ENCODE measurements around the gene RGPD4.
"Not testable (repeated sequence)": the region's sequence is repeated elsewhere in the genome, so short reads cannot be mapped to it uniquely, and the experiment has no call there.

The RGPD4 gene

DNA sequence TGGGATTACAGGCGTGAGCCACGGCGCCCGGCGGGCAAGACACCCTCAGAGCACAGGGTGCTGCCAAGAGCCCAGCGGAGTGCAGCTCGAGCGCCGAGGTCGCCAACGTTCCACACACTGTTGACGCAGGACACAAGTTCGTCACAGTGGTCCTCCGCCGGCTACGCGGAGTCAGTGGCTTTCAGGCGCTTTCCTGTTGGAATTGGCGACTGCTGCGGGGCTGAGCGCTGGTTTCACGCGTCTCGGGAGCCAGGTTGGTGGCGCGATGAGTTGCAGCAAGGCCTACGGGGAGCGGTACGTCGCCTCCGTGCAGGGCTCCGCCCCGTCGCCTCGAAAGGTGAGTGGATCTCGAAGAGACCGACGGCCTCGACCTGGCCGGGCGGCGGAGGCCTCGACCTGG lies at the start of gene RGPD4:
Gene RGPD4, plus strand, starts transcription at position 144 of the 400 bp plus-strand sequence. Its CDS starts 122 bp downstream, at position 266.
- DNase-seq (ENCODE audit: low read depth); H3K4me3 ChIP-seq (ENCODE audit: low read length): not testable (repeated sequence)

DNA sequence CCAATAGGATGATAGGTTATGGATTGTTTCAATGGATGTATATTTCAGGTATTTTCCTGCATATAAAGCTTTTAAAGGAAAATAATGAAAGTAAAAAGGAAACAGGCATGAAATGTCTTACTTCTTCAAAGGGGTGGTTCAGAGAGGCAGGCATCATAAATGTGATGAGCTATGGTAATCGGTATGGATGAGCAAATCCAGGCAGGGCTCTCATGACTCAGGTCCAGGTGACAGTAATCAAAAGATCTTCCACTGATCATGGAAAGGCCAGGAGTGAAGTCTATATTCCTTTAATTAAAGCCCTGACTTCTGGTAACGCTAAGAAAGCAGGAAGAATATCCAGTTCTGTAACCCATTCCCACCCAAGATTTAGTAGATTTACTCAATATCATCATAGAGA lies 48.7 kb upstream of the RGPD4 start:
- H3K4me3 ChIP-seq (ENCODE audit: low read length): no peak overlapping the region
- no peak for DNase-seq (ENCODE audit: low read depth)
- TF ChIP-seq, protein P1, sequence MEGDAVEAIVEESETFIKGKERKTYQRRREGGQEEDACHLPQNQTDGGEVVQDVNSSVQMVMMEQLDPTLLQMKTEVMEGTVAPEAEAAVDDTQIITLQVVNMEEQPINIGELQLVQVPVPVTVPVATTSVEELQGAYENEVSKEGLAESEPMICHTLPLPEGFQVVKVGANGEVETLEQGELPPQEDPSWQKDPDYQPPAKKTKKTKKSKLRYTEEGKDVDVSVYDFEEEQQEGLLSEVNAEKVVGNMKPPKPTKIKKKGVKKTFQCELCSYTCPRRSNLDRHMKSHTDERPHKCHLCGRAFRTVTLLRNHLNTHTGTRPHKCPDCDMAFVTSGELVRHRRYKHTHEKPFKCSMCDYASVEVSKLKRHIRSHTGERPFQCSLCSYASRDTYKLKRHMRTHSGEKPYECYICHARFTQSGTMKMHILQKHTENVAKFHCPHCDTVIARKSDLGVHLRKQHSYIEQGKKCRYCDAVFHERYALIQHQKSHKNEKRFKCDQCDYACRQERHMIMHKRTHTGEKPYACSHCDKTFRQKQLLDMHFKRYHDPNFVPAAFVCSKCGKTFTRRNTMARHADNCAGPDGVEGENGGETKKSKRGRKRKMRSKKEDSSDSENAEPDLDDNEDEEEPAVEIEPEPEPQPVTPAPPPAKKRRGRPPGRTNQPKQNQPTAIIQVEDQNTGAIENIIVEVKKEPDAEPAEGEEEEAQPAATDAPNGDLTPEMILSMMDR (conservative IDR thresholded peaks at IDR 0.05; ENCODE audit: low read depth, low read length): no peak

DNA sequence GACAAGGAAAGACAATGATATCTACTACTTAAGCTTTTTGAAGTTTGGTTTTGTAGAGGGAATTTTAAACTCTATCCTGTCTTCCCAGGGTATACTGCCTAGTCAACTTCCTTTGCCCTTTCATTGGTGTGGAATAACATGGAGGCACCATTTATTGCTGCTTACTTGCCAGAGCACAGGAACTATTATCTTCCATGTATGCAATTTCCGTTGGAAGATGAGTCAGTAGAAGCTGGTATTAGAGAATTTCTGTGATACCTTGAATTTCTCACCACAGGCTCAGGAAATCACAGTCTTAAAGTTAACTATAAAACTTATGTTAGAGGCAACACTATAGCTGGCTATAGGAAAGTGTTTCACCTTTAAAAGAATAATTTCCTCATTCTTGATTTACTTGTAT lies 40.9 kb upstream of the RGPD4 start:
- TF ChIP-seq, protein P1 (conservative IDR thresholded peaks at IDR 0.05; ENCODE audit: low read depth, low read length): no peak
- no peak overlapping the region for H3K4me3 ChIP-seq (ENCODE audit: low read length)
- DNase-seq (ENCODE audit: low read depth): no peak

DNA sequence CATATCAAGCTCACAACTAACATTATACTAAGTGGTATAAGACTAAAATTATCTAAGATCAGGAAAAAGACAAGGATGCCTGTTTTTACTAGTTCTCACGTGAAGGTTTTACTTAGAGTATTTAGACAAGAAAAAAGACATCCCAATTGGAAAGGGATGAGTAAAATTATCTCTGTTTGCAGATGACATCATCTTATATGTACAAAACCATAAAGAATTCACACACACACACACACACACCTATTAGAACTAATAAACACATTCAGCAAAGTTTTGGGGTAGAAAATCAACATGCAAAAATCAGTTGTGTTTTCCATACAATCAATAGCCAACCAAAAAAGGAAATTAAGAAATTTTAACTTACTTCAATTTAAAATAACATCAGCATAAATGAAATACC lies 35.9 kb upstream of the RGPD4 start:
- TF ChIP-seq, protein P1 (conservative IDR thresholded peaks at IDR 0.05; ENCODE audit: low read depth, low read length): no peak
- no peak overlapping the region for H3K4me3 ChIP-seq (ENCODE audit: low read length)
- no peak for DNase-seq (ENCODE audit: low read depth)

DNA sequence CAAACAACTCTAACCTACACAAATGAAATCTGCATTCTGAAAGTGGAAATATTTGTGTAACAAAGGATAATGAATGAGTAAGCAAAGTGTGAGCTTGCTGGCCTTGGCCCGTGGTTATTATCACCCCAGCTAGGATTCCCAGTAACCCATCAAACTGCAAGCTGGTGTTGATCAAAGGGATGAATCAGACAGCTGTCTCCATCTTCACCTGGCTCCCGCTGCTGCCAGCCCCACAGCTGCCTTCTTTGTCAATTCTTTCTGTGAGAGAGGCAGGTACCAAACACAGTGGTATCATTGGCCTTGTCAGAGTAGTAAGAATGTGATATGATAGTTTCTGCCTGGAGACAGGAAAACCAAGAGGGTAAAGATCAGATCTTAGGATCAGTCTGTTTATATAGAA lies 25.2 kb upstream of the RGPD4 start:
- no peak for DNase-seq (ENCODE audit: low read depth)
- TF ChIP-seq, protein P1 (conservative IDR thresholded peaks at IDR 0.05; ENCODE audit: low read depth, low read length): no peak
- H3K4me3 ChIP-seq (ENCODE audit: low read length): no peak overlapping the region

DNA sequence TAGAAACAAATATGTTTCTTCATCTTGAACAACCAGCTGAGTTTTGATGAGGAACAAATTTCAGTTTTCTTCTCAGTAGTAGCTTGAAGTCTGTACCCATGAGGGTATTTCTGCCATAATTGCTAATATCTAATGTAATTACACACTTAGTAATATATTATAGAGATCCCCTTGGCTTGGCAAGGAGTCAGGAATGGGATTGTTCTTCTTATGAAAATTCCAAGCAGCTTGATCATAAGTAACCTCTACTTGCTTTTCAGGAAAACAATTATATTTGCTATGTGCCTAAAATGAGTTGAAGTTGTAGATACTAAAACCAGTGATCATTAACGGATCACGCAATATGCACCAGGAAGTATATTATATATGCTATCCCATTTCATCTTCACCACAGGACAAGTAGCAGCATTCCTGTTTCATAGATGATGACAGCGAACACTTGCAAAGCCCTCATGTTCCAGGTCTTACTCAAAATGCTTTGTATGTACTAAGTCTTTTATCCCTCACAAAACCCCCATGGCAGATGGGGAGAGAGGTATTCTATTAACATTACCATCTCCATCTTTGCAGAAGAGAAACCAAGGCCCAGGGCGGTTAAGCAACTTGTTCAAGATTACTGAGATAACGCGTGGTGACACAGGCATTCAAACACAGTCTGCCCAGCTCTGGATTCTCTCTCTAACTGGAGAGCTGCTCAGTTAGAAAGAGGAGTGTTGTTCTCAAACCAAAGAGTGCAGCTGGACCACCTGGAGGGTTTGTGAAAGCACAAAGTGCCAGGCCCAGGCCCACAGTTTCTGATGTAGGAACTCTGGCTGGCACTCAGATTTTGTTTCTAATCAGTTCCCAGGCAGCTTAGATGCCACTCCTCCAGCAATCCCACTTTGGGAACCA lies 21.8 kb upstream of the RGPD4 start:
- TF ChIP-seq, protein P1 (conservative IDR thresholded peaks at IDR 0.05; ENCODE audit: low read depth, low read length): no peak
- DNase-seq (ENCODE audit: low read depth): peak; percentile 74

DNA sequence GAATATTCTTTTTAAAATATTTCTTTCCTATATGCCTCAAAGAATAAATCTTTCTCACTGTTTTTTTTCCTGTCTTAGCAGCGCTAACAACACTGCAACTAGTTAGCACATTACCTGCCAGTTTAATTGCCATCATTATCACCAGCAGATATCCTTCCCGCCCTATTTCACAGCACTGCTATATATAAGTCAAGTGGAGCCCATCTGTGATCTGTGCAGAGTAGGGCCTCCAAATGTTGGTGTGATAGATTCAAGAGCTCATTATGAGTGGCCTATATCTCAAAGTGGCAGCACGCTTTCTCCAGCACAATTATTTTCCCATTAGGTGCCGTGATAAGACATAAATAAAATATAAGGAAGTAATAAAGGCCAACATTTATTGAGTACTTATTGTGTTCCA lies 19.8 kb upstream of the RGPD4 start:
- H3K4me3 ChIP-seq (ENCODE audit: low read length): no peak overlapping the region
- TF ChIP-seq, protein P1 (conservative IDR thresholded peaks at IDR 0.05; ENCODE audit: low read depth, low read length): no peak
- no peak for DNase-seq (ENCODE audit: low read depth)

More for the DNA sequence above, 21.8 kb upstream of the RGPD4 start:
- H3K4me3 ChIP-seq (ENCODE audit: low read length): no peak overlapping the region

Data from retinal pigment epithelial cell (primary cell).